HEK293 (cell line): ENCODE measurements around the gene CDC37.

Experiments used
- CTCF ChIA-PET: fragments of 350-600 bp; formaldehyde crosslinking; extraction: SDS; loops from one replicate; lab custom pipeline; 2021; ENCODE audit warnings: antibody characterized with exemption; lab: Yijun Ruan, JAX
- POLR2A ChIA-PET: fragments of 300-600 bp; formaldehyde crosslinking; extraction: SDS; loops from one replicate; lab custom pipeline; 2020; ENCODE audit warnings: antibody characterized with exemption, inconsistent platforms; lab: Yijun Ruan, JAX
- H3K27ac ChIP-seq: fragments of 200-500 bp; sonication (Bioruptor generic); 2 replicates; pipeline ENCODE4 v1.5.1; 2014; ENCODE audit warnings: low read depth, low read length, control low read depth, inconsistent platforms; ENCODE audit errors: extremely low read depth
- H3K36me3 ChIP-seq, 2 experiments: fragments of 200-500 bp in 1 of 2; sonication (Bioruptor generic) in 1 of 2; 1 replicate in 1 of 2; 2 replicates in 1 of 2; pipeline ENCODE4 v1.5.1; 2014 to 2017; ENCODE audit warnings: inconsistent platforms in 2 of 2, low read length in 2 of 2; ENCODE audit not compliant: control insufficient read depth in 2 of 2, insufficient read depth in 1 of 2
- H3K4me1 ChIP-seq: fragments of 200-500 bp; sonication (Bioruptor generic); 2 replicates; pipeline ENCODE4 v1.5.1; 2014; ENCODE audit warnings: mild to moderate bottlenecking, low read length, inconsistent platforms; ENCODE audit not compliant: control insufficient read depth, insufficient read depth
- H3K4me3 ChIP-seq: 2 replicates; pipeline ENCODE4 v1.5.1; 2011; ENCODE audit warnings: low read depth, mild to moderate bottlenecking, control low read depth, low read length, moderate library complexity
- H3K9me3 ChIP-seq: fragments of 200-500 bp; sonication (Bioruptor generic); 2 replicates; pipeline ENCODE4 v1.5.1; 2014; ENCODE audit warnings: low read depth, low read length, inconsistent platforms; ENCODE audit not compliant: control insufficient read depth, insufficient read depth
- CTCF ChIP-seq: fragments of 450-650 bp; formaldehyde crosslinking; IDR thresholded peaks from 2 replicates; pipeline ENCODE4 v1.5.1; 2016; ENCODE audit warnings: missing biosample characterization, missing genetic modification characterization
- FEZF1 ChIP-seq: fragments of 450-650 bp; formaldehyde crosslinking; IDR thresholded peaks from 2 replicates; pipeline ENCODE4 v1.5.1; 2016; ENCODE audit warnings: missing biosample characterization, missing genetic modification characterization
- KLF10 ChIP-seq: fragments of 450-650 bp; IDR thresholded peaks from 2 replicates; pipeline ENCODE4 v1.5.1; 2018; ENCODE audit warnings: missing biosample characterization, mild to moderate bottlenecking, missing genetic modification characterization
- SCRT2 ChIP-seq: fragments of 450-650 bp; formaldehyde crosslinking; IDR thresholded peaks from 2 replicates; pipeline ENCODE4 v1.5.1; 2016; ENCODE audit warnings: missing biosample characterization, missing genetic modification characterization
- SP2 ChIP-seq: fragments of 450-650 bp; formaldehyde crosslinking; IDR thresholded peaks from 2 replicates; pipeline ENCODE4 v1.5.1; 2016; ENCODE audit warnings: missing biosample characterization, missing genetic modification characterization
- SP7 ChIP-seq: fragments of 450-650 bp; formaldehyde crosslinking; IDR thresholded peaks from 2 replicates; pipeline ENCODE4 v1.5.1; 2016; ENCODE audit warnings: missing biosample characterization, missing genetic modification characterization
- ZBTB11 ChIP-seq: fragments of 450-650 bp; formaldehyde crosslinking; conservative IDR thresholded peaks from 2 replicates; pipeline ENCODE4 v1.5.1; 2016; ENCODE audit warnings: low read depth, missing biosample characterization, missing genetic modification characterization
- ZBTB49 ChIP-seq: fragments of 450-650 bp; formaldehyde crosslinking; IDR thresholded peaks from 2 replicates; pipeline ENCODE4 v1.5.1; 2016; ENCODE audit warnings: missing biosample characterization, missing genetic modification characterization, low read depth
- ZBTB8A ChIP-seq: fragments of 450-650 bp; formaldehyde crosslinking; IDR thresholded peaks from 2 replicates; pipeline ENCODE4 v1.5.1; 2016; ENCODE audit warnings: missing biosample characterization, missing genetic modification characterization
- ZFP3 ChIP-seq: fragments of 450-650 bp; formaldehyde crosslinking; IDR thresholded peaks from 2 replicates; pipeline ENCODE4 v1.5.1; 2016; ENCODE audit warnings: low read depth, missing biosample characterization, missing genetic modification characterization
- ZFP41 ChIP-seq: fragments of 450-650 bp; formaldehyde crosslinking; IDR thresholded peaks from 2 replicates; pipeline ENCODE4 v1.5.1; 2016; ENCODE audit warnings: missing biosample characterization, missing genetic modification characterization, borderline replicate concordance
- ZNF140 ChIP-seq: fragments of 450-650 bp; formaldehyde crosslinking; IDR thresholded peaks from 2 replicates; pipeline ENCODE4 v1.5.1; 2016; ENCODE audit warnings: missing biosample characterization, missing genetic modification characterization
- ZNF16 ChIP-seq: fragments of 450-650 bp; formaldehyde crosslinking; IDR thresholded peaks from 2 replicates; pipeline ENCODE4 v1.5.1; 2016; ENCODE audit warnings: low read depth, missing biosample characterization, missing genetic modification characterization
- ZNF18 ChIP-seq: fragments of 450-650 bp; formaldehyde crosslinking; IDR thresholded peaks from 2 replicates; pipeline ENCODE4 v1.5.1; 2016; ENCODE audit warnings: missing biosample characterization, missing genetic modification characterization
- ZNF184 ChIP-seq: fragments of 450-650 bp; IDR thresholded peaks from 2 replicates; pipeline ENCODE4 v1.5.1; 2018; ENCODE audit warnings: missing biosample characterization, mild to moderate bottlenecking, missing genetic modification characterization
- ZNF292 ChIP-seq: fragments of 450-650 bp; formaldehyde crosslinking; IDR thresholded peaks from 2 replicates; pipeline ENCODE4 v1.5.1; 2016; ENCODE audit warnings: low read depth, missing biosample characterization, missing genetic modification characterization, borderline replicate concordance
- ZNF335 ChIP-seq: fragments of 450-650 bp; formaldehyde crosslinking; conservative IDR thresholded peaks from 2 replicates; pipeline ENCODE4 v1.5.1; 2016; ENCODE audit warnings: missing biosample characterization, missing genetic modification characterization
- ZNF37A ChIP-seq: fragments of 450-650 bp; IDR thresholded peaks from 2 replicates; pipeline ENCODE4 v1.5.1; 2018; ENCODE audit warnings: missing biosample characterization, missing genetic modification characterization
- ZNF398 ChIP-seq: fragments of 450-650 bp; formaldehyde crosslinking; IDR thresholded peaks from 2 replicates; pipeline ENCODE4 v1.5.1; 2017; ENCODE audit warnings: missing biosample characterization, missing genetic modification characterization
- ZNF513 ChIP-seq: fragments of 450-650 bp; IDR thresholded peaks from 2 replicates; pipeline ENCODE4 v1.5.1; 2018; ENCODE audit warnings: missing biosample characterization, missing genetic modification characterization
- ZNF555 ChIP-seq: fragments of 450-650 bp; formaldehyde crosslinking; conservative IDR thresholded peaks from 2 replicates; pipeline ENCODE4 v1.5.1; 2017; ENCODE audit warnings: missing biosample characterization, mild to moderate bottlenecking, missing genetic modification characterization, inconsistent platforms
- ZNF596 ChIP-seq: fragments of 450-650 bp; IDR thresholded peaks from 2 replicates; pipeline ENCODE4 v1.5.0; 2018; ENCODE audit warnings: missing biosample characterization, mild to moderate bottlenecking, missing genetic modification characterization, moderate library complexity
- ZNF654 ChIP-seq: fragments of 450-650 bp; formaldehyde crosslinking; IDR thresholded peaks from 2 replicates; pipeline ENCODE4 v1.5.1; 2016; ENCODE audit warnings: low read depth, missing biosample characterization, missing genetic modification characterization
- ZNF768 ChIP-seq: fragments of 450-650 bp; formaldehyde crosslinking; IDR thresholded peaks from 2 replicates; pipeline ENCODE4 v1.5.1; 2018; ENCODE audit warnings: missing biosample characterization, mild to moderate bottlenecking, missing genetic modification characterization
- ZNF843 ChIP-seq: fragments of 450-650 bp; formaldehyde crosslinking; IDR thresholded peaks from 2 replicates; pipeline ENCODE4 v1.5.1; 2016; ENCODE audit warnings: missing biosample characterization, missing genetic modification characterization

CDC37 gene

GRCh38 chr19:10424011-10424637 lies 20.8 kb upstream of the CDC37 start:
- H3K4me3 ChIP-seq = peak overlapping the region; percentile 43
- no peak overlapping the region for H3K27ac ChIP-seq
- H3K36me3 ChIP-seq = no peaks in the 10 kb centered on the region
- H3K9me3 ChIP-seq = no peaks in the 10 kb centered on the region
- H3K4me1 ChIP-seq = no peaks in the 10 kb centered on the region
- POLR2A ChIA-PET = interaction anchor here (0.9 kb wide), 1 partner anchor 20 kb away, joined by 4 read pairs; the partner anchor contains the start of gene CDC37
- CTCF ChIA-PET = interaction anchor here (0.6 to 8.3 kb wide), 19 partner anchors 7 to 302 kb away, joined by 3 to 71 read pairs (median 5); partner anchors contain the start of gene CDC37
- TF ChIP-seq SP7 (tag by site-specific recombination) (no peak; the same call in none of the 2 replicates), SP2 (peak; percentile 35; the same call in 1 of the 2 replicates), ZNF184 (tag by site-specific recombination) (no peak), KLF10 (tag by site-specific recombination) (no peak), ZNF596 (no peak), ZNF18 (no peak), ZNF555 (no peak), ZNF654 (tag by site-specific recombination) (no peak; the same call in 1 of the 2 replicates), CTCF (tag by site-specific recombination) (peak; percentile 96), ZFP3 (tag by site-specific recombination) (no peak), ZBTB49 (tag by site-specific recombination) (no peak), ZBTB11 (tag by site-specific recombination) (0 out of 2 replicates have a peak, but pooled peaks have one; percentile 24), ZNF843 (tag by site-specific recombination) (no peak; the same call in 1 of the 2 replicates), ZBTB8A (tag by site-specific recombination) (no peak), ZNF335 (tag by site-specific recombination) (peak; percentile 91), ZNF140 (tag by site-specific recombination) (no peak), SCRT2 (no peak), ZNF768 (tag by site-specific recombination) (no peak), ZNF398 (tag by site-specific recombination) (peak; percentile 91), ZNF292 (tag by site-specific recombination) (no peak), ZNF513 (tag by site-specific recombination) (peak; percentile 89), ZNF37A (tag by site-specific recombination) (no peak), FEZF1 (no peak), ZNF16 (no peak), ZFP41 (tag by site-specific recombination) (no peak)
